WERI-Rb-1 (cell line): Measurements from ENCODE around the gene ST8SIA4.
A peak's percentile ranks its signal among the peaks of the same experiment; 100 is the strongest.

Source experiments
- DNase-seq: peaks from one replicate; pipeline ENCODE4 v3.0.0-alpha.2; 2020
- H3K27ac ChIP-seq: fragments of 250-450 bp; sonication (Bioruptor Pico); 2 replicates; pipeline ENCODE4 v1.5.1; 2020; ENCODE audit warnings: mild to moderate bottlenecking, moderate library complexity
- H3K27me3 ChIP-seq: fragments of 250-450 bp; sonication (Bioruptor Pico); 2 replicates; pipeline ENCODE4 v1.5.1; 2021; ENCODE audit warnings: mild to moderate bottlenecking, low read depth, moderate library complexity; ENCODE audit not compliant: insufficient read depth, severe bottlenecking
- H3K36me3 ChIP-seq: fragments of 250-450 bp; sonication (Bioruptor Pico); 2 replicates; pipeline ENCODE4 v1.5.1; 2020; ENCODE audit warnings: mild to moderate bottlenecking, moderate library complexity
- H3K4me3 ChIP-seq: 2 replicates; pipeline ENCODE4 v1.5.1; 2011; ENCODE audit warnings: low read depth, mild to moderate bottlenecking, control low read depth, low read length
- H3K9me3 ChIP-seq: fragments of 250-450 bp; sonication (Bioruptor Pico); 2 replicates; pipeline ENCODE4 v1.5.1; 2021; ENCODE audit warnings: mild to moderate bottlenecking, moderate library complexity; ENCODE audit not compliant: severe bottlenecking
- CTCF ChIP-seq: IDR thresholded peaks from 2 replicates; pipeline ENCODE4 v1.5.1; 2011; ENCODE audit warnings: low read depth, mild to moderate bottlenecking, control low read depth, inconsistent platforms, low read length

The ST8SIA4 gene

GRCh38 chr5:100904259-100904861, 1.3 kb upstream of the ST8SIA4 start:
- Histone ChIP-seq H3K4me3 (no peak overlapping the region), H3K27me3 (no peaks in the 10 kb centered on the region), H3K27ac (no peak overlapping the region), H3K36me3 (no peaks in the 10 kb centered on the region), H3K9me3 (no peaks in the 10 kb centered on the region)
- no peak for DNase-seq
- TF ChIP-seq CTCF = no peak

GRCh38 chr5:100902440-100903038, 543 bp downstream of the ST8SIA4 start:
- Histone ChIP-seq H3K4me3 (peak overlapping the region; percentile 84), H3K27me3 (no peaks in the 10 kb centered on the region), H3K9me3 (no peaks in the 10 kb centered on the region), H3K27ac (no peak overlapping the region), H3K36me3 (no peaks in the 10 kb centered on the region)
- DNase-seq = no peak
- no peak for TF ChIP-seq CTCF

GRCh38 chr5:100901821-100902341, 1.2 kb downstream of the ST8SIA4 start:
- Histone ChIP-seq H3K36me3 (no peaks in the 10 kb centered on the region), H3K27me3 (no peaks in the 10 kb centered on the region), H3K27ac (no peak overlapping the region), H3K4me3 (no peak overlapping the region), H3K9me3 (no peaks in the 10 kb centered on the region)
- no peak for TF ChIP-seq CTCF
- DNase-seq = no peak

- no peak for TF ChIP-seq CTCF
- Histone ChIP-seq H3K27ac (no peak overlapping the region), H3K9me3 (no peaks in the 10 kb centered on the region), H3K36me3 (no peaks in the 10 kb centered on the region), H3K27me3 (no peaks in the 10 kb centered on the region), H3K4me3 (peak overlapping the region; percentile 72)
- peak; percentile 59 for DNase-seq
These were observed 2.0 kb downstream of the ST8SIA4 start for GRCh38 chr5:100900796-100901781.

GRCh38 chr5:100900142-100900795, 2.8 kb downstream of the ST8SIA4 start:
- H3K4me3 ChIP-seq = peak overlapping the region; percentile 72
- H3K36me3 ChIP-seq = no peaks in the 10 kb centered on the region
- H3K27me3 ChIP-seq = no peaks in the 10 kb centered on the region
- no peak overlapping the region for H3K27ac ChIP-seq
- peak; percentile 56 for TF ChIP-seq CTCF
- peak; percentile 51 for DNase-seq
- no peaks in the 10 kb centered on the region for H3K9me3 ChIP-seq
